Measurements from ENCODE around the gene NEAT1. TPM values are rescaled to one million over a fixed set of nuclear protein-coding genes. Genes with fewer than 3 reads are reported as not detected.

NEAT1 gene
- polyA plus RNA-seq, 2 donors: 536 to 1,203 TPM

GRCh38 chr11:65433657-65434056 lies 11.1 kb downstream of the NEAT1 start:
- no peak overlapping the region for H3K27ac ChIP-seq (ENCODE audit: low read depth in 2 of 2, low read length in 1 of 2)
- H3K36me3 ChIP-seq (ENCODE audit: control insufficient read depth in 2 of 2, insufficient read depth in 2 of 2, low read length in 1 of 2): peaks cover 8 to 12% of the 10 kb centered on the region in 2 donors
- H3K9me3 ChIP-seq (ENCODE audit: control insufficient read depth in 2 of 2, insufficient read depth in 1 of 2, low read depth in 1 of 2, low read length in 1 of 2): no peaks in the 10 kb centered on the region
- peaks cover 0 to 3% of the 10 kb centered on the region in 2 donors for H3K4me1 ChIP-seq (ENCODE audit: control insufficient read depth in 2 of 2, insufficient read depth in 2 of 2, low read length in 1 of 2)
- 93 to 95% methylated on average over 2 of the region's 2 CpGs for WGBS, 2 donors
- H3K4me3 ChIP-seq (ENCODE audit: low read depth in 1 of 2, low read length in 2 of 2): peak overlapping the region in 1 of 2 donors; percentile 39
- no peaks in the 10 kb centered on the region for H3K27me3 ChIP-seq (ENCODE audit: control insufficient read depth in 1 of 2, insufficient read depth in 2 of 2, low read length in 2 of 2)

GRCh38 chr11:65434057-65434666 lies 11.6 kb downstream of the NEAT1 start:
- Histone ChIP-seq H3K27me3 (ENCODE audit: control insufficient read depth in 1 of 2, insufficient read depth in 2 of 2, low read length in 2 of 2) (no peaks in the 10 kb centered on the region), H3K9me3 (ENCODE audit: control insufficient read depth in 2 of 2, insufficient read depth in 1 of 2, low read depth in 1 of 2, low read length in 1 of 2) (no peaks in the 10 kb centered on the region), H3K4me1 (ENCODE audit: control insufficient read depth in 2 of 2, insufficient read depth in 2 of 2, low read length in 1 of 2) (peaks cover 0 to 3% of the 10 kb centered on the region in 2 donors), H3K27ac (ENCODE audit: low read depth in 2 of 2, low read length in 1 of 2) (peak overlapping the region; percentile 6 to 73), H3K4me3 (ENCODE audit: low read depth in 1 of 2, low read length in 2 of 2) (peak overlapping the region in 1 of 2 donors; percentile 39), H3K36me3 (ENCODE audit: control insufficient read depth in 2 of 2, insufficient read depth in 2 of 2, low read length in 1 of 2) (peaks cover 8 to 12% of the 10 kb centered on the region in 2 donors)
- 45 to 53% methylated on average over 6 of the region's 6 CpGs for WGBS, 2 donors

GRCh38 chr11:65434667-65435410 lies 12.2 kb downstream of the NEAT1 start:
- Histone ChIP-seq H3K9me3 (ENCODE audit: control insufficient read depth in 2 of 2, insufficient read depth in 1 of 2, low read depth in 1 of 2, low read length in 1 of 2) (no peaks in the 10 kb centered on the region), H3K36me3 (ENCODE audit: control insufficient read depth in 2 of 2, insufficient read depth in 2 of 2, low read length in 1 of 2) (peaks cover 8 to 12% of the 10 kb centered on the region in 2 donors), H3K4me3 (ENCODE audit: low read depth in 1 of 2, low read length in 2 of 2) (peak overlapping the region in 1 of 2 donors; percentile 39), H3K4me1 (ENCODE audit: control insufficient read depth in 2 of 2, insufficient read depth in 2 of 2, low read length in 1 of 2) (peaks cover 0 to 3% of the 10 kb centered on the region in 2 donors), H3K27me3 (ENCODE audit: control insufficient read depth in 1 of 2, insufficient read depth in 2 of 2, low read length in 2 of 2) (no peaks in the 10 kb centered on the region), H3K27ac (ENCODE audit: low read depth in 2 of 2, low read length in 1 of 2) (peak overlapping the region; percentile 55)
- WGBS, 2 donors: 80 to 83% methylated on average over 5 of the region's 5 CpGs

- Histone ChIP-seq H3K4me3 (ENCODE audit: low read depth in 1 of 2, low read length in 2 of 2) (peak overlapping the region; percentile 17 to 32), H3K9me3 (ENCODE audit: control insufficient read depth in 2 of 2, insufficient read depth in 1 of 2, low read depth in 1 of 2, low read length in 1 of 2) (no peaks in the 10 kb centered on the region), H3K27me3 (ENCODE audit: control insufficient read depth in 1 of 2, insufficient read depth in 2 of 2, low read length in 2 of 2) (no peaks in the 10 kb centered on the region), H3K36me3 (ENCODE audit: control insufficient read depth in 2 of 2, insufficient read depth in 2 of 2, low read length in 1 of 2) (peaks cover 8 to 12% of the 10 kb centered on the region in 2 donors), H3K4me1 (ENCODE audit: control insufficient read depth in 2 of 2, insufficient read depth in 2 of 2, low read length in 1 of 2) (peaks cover 0 to 3% of the 10 kb centered on the region in 2 donors), H3K27ac (ENCODE audit: low read depth in 2 of 2, low read length in 1 of 2) (peak overlapping the region; percentile 26 to 71)
- 68 to 72% methylated on average over 9 of the region's 9 CpGs for WGBS, 2 donors
These were observed 12.9 kb downstream of the NEAT1 start for GRCh38 chr11:65435411-65435931.

- WGBS, 2 donors: 68 to 72% methylated on average over 8 of the region's 8 CpGs
- Histone ChIP-seq H3K27ac (ENCODE audit: low read depth in 2 of 2, low read length in 1 of 2) (peak overlapping the region; percentile 30 to 50), H3K27me3 (ENCODE audit: control insufficient read depth in 1 of 2, insufficient read depth in 2 of 2, low read length in 2 of 2) (no peaks in the 10 kb centered on the region), H3K36me3 (ENCODE audit: control insufficient read depth in 2 of 2, insufficient read depth in 2 of 2, low read length in 1 of 2) (peaks cover 8 to 12% of the 10 kb centered on the region in 2 donors), H3K9me3 (ENCODE audit: control insufficient read depth in 2 of 2, insufficient read depth in 1 of 2, low read depth in 1 of 2, low read length in 1 of 2) (no peaks in the 10 kb centered on the region), H3K4me1 (ENCODE audit: control insufficient read depth in 2 of 2, insufficient read depth in 2 of 2, low read length in 1 of 2) (peaks cover 0 to 3% of the 10 kb centered on the region in 2 donors), H3K4me3 (ENCODE audit: low read depth in 1 of 2, low read length in 2 of 2) (peak overlapping the region in 1 of 2 donors; percentile 26)
These were observed 13.4 kb downstream of the NEAT1 start for GRCh38 chr11:65435981-65436411.

- Histone ChIP-seq H3K4me3 (ENCODE audit: low read depth in 1 of 2, low read length in 2 of 2) (peak overlapping the region in 1 of 2 donors; percentile 26), H3K27ac (ENCODE audit: low read depth in 2 of 2, low read length in 1 of 2) (peak overlapping the region; percentile 30 to 50), H3K4me1 (ENCODE audit: control insufficient read depth in 2 of 2, insufficient read depth in 2 of 2, low read length in 1 of 2) (peaks cover 0 to 3% of the 10 kb centered on the region in 2 donors), H3K27me3 (ENCODE audit: control insufficient read depth in 1 of 2, insufficient read depth in 2 of 2, low read length in 2 of 2) (no peaks in the 10 kb centered on the region), H3K9me3 (ENCODE audit: control insufficient read depth in 2 of 2, insufficient read depth in 1 of 2, low read depth in 1 of 2, low read length in 1 of 2) (no peaks in the 10 kb centered on the region), H3K36me3 (ENCODE audit: control insufficient read depth in 2 of 2, insufficient read depth in 2 of 2, low read length in 1 of 2) (peaks cover 8 to 12% of the 10 kb centered on the region in 2 donors)
- WGBS, 2 donors: 77% methylated on average over 5 of the region's 5 CpGs
These were observed 13.9 kb downstream of the NEAT1 start for GRCh38 chr11:65436412-65437032.

- WGBS, 2 donors: 74 to 75% methylated on average over 14 of the region's 14 CpGs
- H3K27me3 ChIP-seq (ENCODE audit: control insufficient read depth in 1 of 2, insufficient read depth in 2 of 2, low read length in 2 of 2): no peaks in the 10 kb centered on the region
- H3K9me3 ChIP-seq (ENCODE audit: control insufficient read depth in 2 of 2, insufficient read depth in 1 of 2, low read depth in 1 of 2, low read length in 1 of 2): no peaks in the 10 kb centered on the region
- peak overlapping the region; percentile 8 to 45 for H3K27ac ChIP-seq (ENCODE audit: low read depth in 2 of 2, low read length in 1 of 2)
- peaks cover 2 to 7% of the 10 kb centered on the region in 2 donors for H3K4me1 ChIP-seq (ENCODE audit: control insufficient read depth in 2 of 2, insufficient read depth in 2 of 2, low read length in 1 of 2)
- peaks cover 8 to 12% of the 10 kb centered on the region in 2 donors for H3K36me3 ChIP-seq (ENCODE audit: control insufficient read depth in 2 of 2, insufficient read depth in 2 of 2, low read length in 1 of 2)
- peak overlapping the region in 1 of 2 donors; percentile 33 for H3K4me3 ChIP-seq (ENCODE audit: low read depth in 1 of 2, low read length in 2 of 2)
These were observed 15.0 kb downstream of the NEAT1 start for GRCh38 chr11:65437436-65438227.

- Histone ChIP-seq H3K36me3 (ENCODE audit: control insufficient read depth in 2 of 2, insufficient read depth in 2 of 2, low read length in 1 of 2) (peaks cover 8 to 17% of the 10 kb centered on the region in 2 donors), H3K4me3 (ENCODE audit: low read depth in 1 of 2, low read length in 2 of 2) (peak overlapping the region in 1 of 2 donors; percentile 33)
- WGBS, 2 donors: 87 to 88% methylated on average over 9 of the region's 9 CpGs
These were observed 15.9 kb downstream of the NEAT1 start for GRCh38 chr11:65438257-65439151.

More at GRCh38 chr11:65438257-65439151, 15.9 kb downstream of the NEAT1 start:
- Histone ChIP-seq H3K27ac (ENCODE audit: low read depth in 2 of 2, low read length in 1 of 2) (no peak overlapping the region), H3K9me3 (ENCODE audit: control insufficient read depth in 2 of 2, insufficient read depth in 1 of 2, low read depth in 1 of 2, low read length in 1 of 2) (no peaks in the 10 kb centered on the region), H3K27me3 (ENCODE audit: control insufficient read depth in 1 of 2, insufficient read depth in 2 of 2, low read length in 2 of 2) (no peaks in the 10 kb centered on the region), H3K4me1 (ENCODE audit: control insufficient read depth in 2 of 2, insufficient read depth in 2 of 2, low read length in 1 of 2) (peaks cover 2 to 10% of the 10 kb centered on the region in 2 donors)

Data from esophagus (tissue), 2 donors.